Measurements from ENCODE around the gene OXER1. TPM values are rescaled to one million over a fixed set of nuclear protein-coding genes. Genes with fewer than 3 reads are reported as not detected.
"Not testable (repeated sequence)": the region's sequence is repeated elsewhere in the genome, so short reads cannot be mapped to it uniquely, and the experiment has no call there.

Gene OXER1
- polyA plus RNA-seq, 3 donors: 6.2 to 7.9 (median 6.6) TPM

- no peak for DNase-seq (ENCODE audit: low read depth in 3 of 3, low spot score in 2 of 3)
These were observed 9.7 kb downstream of the OXER1 start for GRCh38 chr2:42754021-42754775.

GRCh38 chr2:42752816-42753813 lies 10.8 kb downstream of the OXER1 start:
- no peak for DNase-seq (ENCODE audit: low read depth in 3 of 3, low spot score in 2 of 3)

GRCh38 chr2:42752314-42752713 lies 11.6 kb downstream of the OXER1 start:
- no peak for DNase-seq (ENCODE audit: low read depth in 3 of 3, low spot score in 2 of 3)

- DNase-seq (ENCODE audit: low read depth in 3 of 3, low spot score in 2 of 3): no peak
These were observed 15.1 kb downstream of the OXER1 start for GRCh38 chr2:42748840-42749239.

- no peak for DNase-seq (ENCODE audit: low read depth in 3 of 3, low spot score in 2 of 3)
These were observed 16.5 kb downstream of the OXER1 start for GRCh38 chr2:42747422-42747821.

- DNase-seq (ENCODE audit: low read depth in 3 of 3, low spot score in 2 of 3): no peak
These were observed 19.3 kb downstream of the OXER1 start for GRCh38 chr2:42744545-42745082.

- no peak for DNase-seq (ENCODE audit: low read depth in 3 of 3, low spot score in 2 of 3)
These were observed 20.3 kb downstream of the OXER1 start for GRCh38 chr2:42743659-42743990.

GRCh38 chr2:42742740-42743658 lies 20.9 kb downstream of the OXER1 start:
- no peak for DNase-seq (ENCODE audit: low read depth in 3 of 3, low spot score in 2 of 3)

- no peak for DNase-seq (ENCODE audit: low read depth in 3 of 3, low spot score in 2 of 3)
These were observed 22.8 kb downstream of the OXER1 start for GRCh38 chr2:42741140-42741539.

GRCh38 chr2:42736598-42737322 lies 27.2 kb downstream of the OXER1 start:
- no peak for DNase-seq (ENCODE audit: low read depth in 3 of 3, low spot score in 2 of 3)

- DNase-seq (ENCODE audit: low read depth in 3 of 3, low spot score in 2 of 3): no peak
These were observed 30.1 kb downstream of the OXER1 start for GRCh38 chr2:42733852-42734251.

- DNase-seq (ENCODE audit: low read depth in 3 of 3, low spot score in 2 of 3): not testable (repeated sequence)
These were observed 32.6 kb downstream of the OXER1 start for GRCh38 chr2:42731316-42731715.

GRCh38 chr2:42726680-42727079 lies 37.3 kb downstream of the OXER1 start:
- no peak for DNase-seq (ENCODE audit: low read depth in 3 of 3, low spot score in 2 of 3)

- DNase-seq (ENCODE audit: low read depth in 3 of 3, low spot score in 2 of 3): no peak
These were observed 38.3 kb downstream of the OXER1 start for GRCh38 chr2:42725657-42726056.

- DNase-seq (ENCODE audit: low read depth in 3 of 3, low spot score in 2 of 3): no peak
These were observed 39.0 kb downstream of the OXER1 start for GRCh38 chr2:42724886-42725285.

- no peak for DNase-seq (ENCODE audit: low read depth in 3 of 3, low spot score in 2 of 3)
These were observed 40.5 kb downstream of the OXER1 start for GRCh38 chr2:42723465-42723864.

- peak in 2 of 3 donors; percentile 9 to 12 for DNase-seq (ENCODE audit: low read depth in 3 of 3, low spot score in 2 of 3)
These were observed 41.4 kb downstream of the OXER1 start for GRCh38 chr2:42722320-42723190.

- DNase-seq (ENCODE audit: low read depth in 3 of 3, low spot score in 2 of 3): no peak
These were observed 42.0 kb downstream of the OXER1 start for GRCh38 chr2:42721898-42722297.

GRCh38 chr2:42714686-42715085 lies 49.2 kb downstream of the OXER1 start:
- no peak for DNase-seq (ENCODE audit: low read depth in 3 of 3, low spot score in 2 of 3)
